HepG2 (cell line): ENCODE results near the gene RTEL1. TPM values are rescaled to one million over a fixed set of nuclear protein-coding genes. Genes with fewer than 3 reads are reported as not detected.

Experiments
- CEBPG ChIP-seq: IDR thresholded peaks from 2 replicates; pipeline ENCODE4 v1.6.1; 2016
- DPF2 ChIP-seq: sonication (generic); formaldehyde crosslinking; IDR thresholded peaks from 2 replicates; pipeline ENCODE4 v1.4.0; 2020; ENCODE audit warnings: mild to moderate bottlenecking, low read depth, missing genetic modification reagents, borderline replicate concordance
- ERF ChIP-seq: IDR thresholded peaks from 2 replicates; pipeline ENCODE4 v1.6.1; 2018; ENCODE audit warnings: missing biosample characterization, missing genetic modification reagents
- FIP1L1 ChIP-seq: fragments of 200-400 bp; formaldehyde crosslinking; IDR thresholded peaks from 2 replicates; pipeline ENCODE4 v1.6.1; 2018; ENCODE audit warnings: low read depth, mild to moderate bottlenecking, low read length, moderate library complexity, borderline replicate concordance; ENCODE audit not compliant: insufficient read depth
- HMGXB4 ChIP-seq, 2 experiments: sonication (generic) in 1 of 2; formaldehyde crosslinking in 1 of 2; IDR thresholded peaks; 2 replicates each; pipeline versions ENCODE4 v1.4.0 to v1.6.1; 2018 to 2020; ENCODE audit warnings: missing genetic modification reagents in 2 of 2, borderline replicate concordance in 1 of 2, low read depth in 1 of 2, mild to moderate bottlenecking in 1 of 2, missing biosample characterization in 1 of 2
- KAT8 ChIP-seq: IDR thresholded peaks from 2 replicates; pipeline ENCODE4 v1.6.1; 2016; ENCODE audit warnings: missing genetic modification reagents, missing compliant biosample characterization
- MAFF ChIP-seq: IDR thresholded peaks from 2 replicates; pipeline ENCODE4 v1.6.1; 2011; ENCODE audit warnings: low read depth, low read length, improper control_type of control experiment
- NCOR1 ChIP-seq: fragments of 200-600 bp; sonication (generic); IDR thresholded peaks from 2 replicates; pipeline ENCODE4 v1.7.0; 2017; ENCODE audit warnings: antibody characterized with exemption, low read length, borderline replicate concordance
- NR2F2 ChIP-seq: IDR thresholded peaks from 2 replicates; pipeline ENCODE4 v1.6.1; 2012; ENCODE audit warnings: low read depth, inconsistent platforms, borderline replicate concordance
- PAX8 ChIP-seq: sonication (generic); formaldehyde crosslinking; IDR thresholded peaks from 2 replicates; pipeline ENCODE4 v1.8.0; 2022; ENCODE audit warnings: mild to moderate bottlenecking, missing genetic modification reagents, borderline replicate concordance
- RAD51 ChIP-seq: fragments of 450-650 bp; IDR thresholded peaks from 2 replicates; pipeline ENCODE4 v1.6.1; 2016; ENCODE audit warnings: borderline replicate concordance
- REL ChIP-seq: sonication (generic); formaldehyde crosslinking; conservative IDR thresholded peaks from 2 replicates; pipeline ENCODE4 v1.8.0; 2022; ENCODE audit warnings: mild to moderate bottlenecking, missing genetic modification reagents, moderate library complexity
- SALL1 ChIP-seq: sonication (generic); formaldehyde crosslinking; IDR thresholded peaks from 2 replicates; pipeline ENCODE4 v1.8.0; 2022; ENCODE audit warnings: mild to moderate bottlenecking, missing genetic modification reagents
- SRY ChIP-seq: sonication (generic); formaldehyde crosslinking; IDR thresholded peaks from 2 replicates; pipeline ENCODE4 v1.8.0; 2022; ENCODE audit warnings: mild to moderate bottlenecking, missing genetic modification reagents
- SSRP1 ChIP-seq: IDR thresholded peaks from 2 replicates; pipeline ENCODE4 v1.6.1; 2016; ENCODE audit warnings: control low read depth
- TARDBP ChIP-seq: sonication (generic); formaldehyde crosslinking; IDR thresholded peaks from 2 replicates; pipeline ENCODE4 v1.8.0; 2022; ENCODE audit warnings: mild to moderate bottlenecking, missing genetic modification reagents
- TBP ChIP-seq: sonication (generic); formaldehyde crosslinking; IDR thresholded peaks from 2 replicates; pipeline ENCODE4 v1.5.0; 2020; ENCODE audit warnings: missing genetic modification reagents
- ZNF121 ChIP-seq: sonication (generic); formaldehyde crosslinking; IDR thresholded peaks from 2 replicates; pipeline ENCODE4 v1.5.0; 2020; ENCODE audit warnings: mild to moderate bottlenecking, missing genetic modification reagents
- ZNF605 ChIP-seq: sonication (generic); formaldehyde crosslinking; IDR thresholded peaks from 2 replicates; pipeline ENCODE4 v1.8.0; 2022; ENCODE audit warnings: mild to moderate bottlenecking, missing genetic modification reagents
- ZNF790 ChIP-seq: sonication (generic); formaldehyde crosslinking; IDR thresholded peaks from 2 replicates; pipeline ENCODE4 v1.8.0; 2022; ENCODE audit warnings: missing genetic modification reagents, mild to moderate bottlenecking, borderline replicate concordance
- ZNF839 ChIP-seq: sonication (generic); formaldehyde crosslinking; IDR thresholded peaks from 2 replicates; pipeline ENCODE4 v1.4.0; 2020; ENCODE audit warnings: missing genetic modification reagents, mild to moderate bottlenecking, borderline replicate concordance
- polyA plus RNA-seq, 8 experiments: library from polyadenylated mRNA; depleted of rRNA in 3 of 8; stranded (reverse) in 7 of 8; unstranded in 1 of 8; fragments of >200 nt; fragmentation: Illumina TruSeq in 4 of 8; extraction: Trizol in 4 of 8; gene quantifications; 2 replicates each; pipeline versions ENCODE4 v1.2.1 to v1.2.3, GENCODE V29; 2011 to 2016; ENCODE audit warnings: low read depth in 4 of 8, missing spikeins in 1 of 8, mixed read lengths in 1 of 8; ENCODE audit not compliant: insufficient read depth in 1 of 8
- total RNA-seq, 5 experiments: library from RNA; depleted of rRNA; stranded (reverse); fragments of >200 nt; fragmentation: Illumina TruSeq; extraction: Trizol; gene quantifications; 2 replicates each; pipeline ENCODE4 v1.2.3, GENCODE V29; 2016; ENCODE audit warnings: low read depth in 1 of 5
- TF ChIP-seq, protein P1 (sequence below): IDR thresholded peaks from 2 replicates; pipeline ENCODE4 v1.6.1; 2016; ENCODE audit warnings: control low read depth
- TF ChIP-seq, protein P2 (sequence below): sonication (generic); formaldehyde crosslinking; IDR thresholded peaks from 2 replicates; pipeline ENCODE4 v1.9.0; 2021; ENCODE audit warnings: missing genetic modification reagents, borderline replicate concordance
- TF ChIP-seq, protein P3 (sequence below): sonication (generic); formaldehyde crosslinking; IDR thresholded peaks from 2 replicates; pipeline ENCODE4 v1.5.0; 2020; ENCODE audit warnings: missing genetic modification reagents

The RTEL1 gene
- total and polyA plus RNA-seq, 2 of the 13 experiments (the other 11 are each of a cell fraction or from before 2014, with no cell fraction given): 21.8 to 36.4 TPM

DNA sequence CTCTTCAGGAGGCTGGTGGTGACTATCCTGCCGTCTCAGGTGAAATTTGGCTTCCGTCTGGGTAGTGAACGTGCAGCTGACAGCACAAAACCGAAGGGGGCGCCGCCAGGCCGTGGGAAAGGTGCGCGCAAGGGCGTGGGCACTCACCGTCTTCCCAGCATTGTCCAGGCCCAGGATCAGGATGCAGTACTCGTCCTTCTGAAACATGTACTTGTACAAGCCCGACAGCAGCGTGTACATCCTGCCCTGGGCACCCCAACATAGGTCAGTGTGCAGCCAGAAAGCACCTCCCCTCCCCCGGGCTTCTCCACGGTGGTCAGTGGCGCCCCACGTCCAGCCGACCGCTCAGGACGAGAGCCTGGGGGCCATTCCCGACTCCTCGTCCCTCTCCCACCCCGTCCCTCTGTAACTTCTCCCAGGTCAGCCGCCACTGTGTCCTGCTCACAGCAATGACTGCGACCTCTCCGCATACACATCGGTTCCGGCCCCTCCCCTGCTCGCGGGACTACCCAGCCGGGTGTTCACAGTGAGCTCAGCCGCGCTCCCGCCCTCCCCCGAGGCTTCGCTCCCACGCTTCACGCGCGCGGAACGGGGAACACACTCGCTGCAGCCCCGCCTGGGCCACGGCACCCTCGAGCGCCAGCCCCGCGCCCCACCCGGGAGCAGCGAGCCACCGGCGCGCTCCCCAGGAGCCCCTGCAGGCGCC, 48.9 kb downstream of the RTEL1 start (continued):
- TF ChIP-seq, protein P1, sequence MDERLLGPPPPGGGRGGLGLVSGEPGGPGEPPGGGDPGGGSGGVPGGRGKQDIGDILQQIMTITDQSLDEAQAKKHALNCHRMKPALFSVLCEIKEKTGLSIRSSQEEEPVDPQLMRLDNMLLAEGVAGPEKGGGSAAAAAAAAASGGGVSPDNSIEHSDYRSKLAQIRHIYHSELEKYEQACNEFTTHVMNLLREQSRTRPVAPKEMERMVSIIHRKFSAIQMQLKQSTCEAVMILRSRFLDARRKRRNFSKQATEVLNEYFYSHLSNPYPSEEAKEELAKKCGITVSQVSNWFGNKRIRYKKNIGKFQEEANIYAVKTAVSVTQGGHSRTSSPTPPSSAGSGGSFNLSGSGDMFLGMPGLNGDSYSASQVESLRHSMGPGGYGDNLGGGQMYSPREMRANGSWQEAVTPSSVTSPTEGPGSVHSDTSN (CRISPR knock-in tag): peak; percentile 40; the same call in 1 of the 2 replicates
- TF ChIP-seq TARDBP: no peak; the same call in 1 of the 2 replicates
- no peak for TF ChIP-seq TBP (CRISPR knock-in tag)
- no peak for TF ChIP-seq ZNF121 (CRISPR knock-in tag)
- peak; percentile 74 for TF ChIP-seq SALL1
- TF ChIP-seq SRY: peak; percentile 9; the same call in 1 of the 2 replicates
- TF ChIP-seq HMGXB4 (CRISPR knock-in tag; IDR thresholded peaks at IDR 0.05; ENCODE audit: borderline replicate concordance in 1 of 2, low read depth in 1 of 2): peak; percentile 97
- peak; percentile 64 for TF ChIP-seq ZNF790 (CRISPR knock-in tag)
- peak; percentile 42; the same call in 1 of the 2 replicates for TF ChIP-seq DPF2 (CRISPR knock-in tag)
- peak; percentile 50; the same call in 1 of the 2 replicates for TF ChIP-seq KAT8
- TF ChIP-seq NCOR1: peak; percentile 0; the same call in 1 of the 2 replicates
- peak; percentile 65; the same call in 1 of the 2 replicates for TF ChIP-seq PAX8 (CRISPR knock-in tag)
- TF ChIP-seq, protein P2, sequence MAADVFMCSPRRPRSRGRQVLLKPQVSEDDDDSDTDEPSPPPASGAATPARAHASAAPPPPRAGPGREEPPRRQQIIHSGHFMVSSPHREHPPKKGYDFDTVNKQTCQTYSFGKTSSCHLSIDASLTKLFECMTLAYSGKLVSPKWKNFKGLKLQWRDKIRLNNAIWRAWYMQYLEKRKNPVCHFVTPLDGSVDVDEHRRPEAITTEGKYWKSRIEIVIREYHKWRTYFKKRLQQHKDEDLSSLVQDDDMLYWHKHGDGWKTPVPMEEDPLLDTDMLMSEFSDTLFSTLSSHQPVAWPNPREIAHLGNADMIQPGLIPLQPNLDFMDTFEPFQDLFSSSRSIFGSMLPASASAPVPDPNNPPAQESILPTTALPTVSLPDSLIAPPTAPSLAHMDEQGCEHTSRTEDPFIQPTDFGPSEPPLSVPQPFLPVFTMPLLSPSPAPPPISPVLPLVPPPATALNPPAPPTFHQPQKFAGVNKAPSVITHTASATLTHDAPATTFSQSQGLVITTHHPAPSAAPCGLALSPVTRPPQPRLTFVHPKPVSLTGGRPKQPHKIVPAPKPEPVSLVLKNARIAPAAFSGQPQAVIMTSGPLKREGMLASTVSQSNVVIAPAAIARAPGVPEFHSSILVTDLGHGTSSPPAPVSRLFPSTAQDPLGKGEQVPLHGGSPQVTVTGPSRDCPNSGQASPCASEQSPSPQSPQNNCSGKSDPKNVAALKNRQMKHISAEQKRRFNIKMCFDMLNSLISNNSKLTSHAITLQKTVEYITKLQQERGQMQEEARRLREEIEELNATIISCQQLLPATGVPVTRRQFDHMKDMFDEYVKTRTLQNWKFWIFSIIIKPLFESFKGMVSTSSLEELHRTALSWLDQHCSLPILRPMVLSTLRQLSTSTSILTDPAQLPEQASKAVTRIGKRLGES: no peak
- TF ChIP-seq NR2F2: no peak
- TF ChIP-seq RAD51: no peak
- TF ChIP-seq MAFF: peak; percentile 51
- no peak for TF ChIP-seq REL (CRISPR knock-in tag)
- TF ChIP-seq FIP1L1: no peak
- TF ChIP-seq ZNF605 (CRISPR knock-in tag): peak; percentile 21; the same call in 1 of the 2 replicates
- peak; percentile 64; the same call in 1 of the 2 replicates for TF ChIP-seq ZNF839 (CRISPR knock-in tag)
- TF ChIP-seq ERF (CRISPR knock-in tag): peak; percentile 85
- TF ChIP-seq, protein P3, sequence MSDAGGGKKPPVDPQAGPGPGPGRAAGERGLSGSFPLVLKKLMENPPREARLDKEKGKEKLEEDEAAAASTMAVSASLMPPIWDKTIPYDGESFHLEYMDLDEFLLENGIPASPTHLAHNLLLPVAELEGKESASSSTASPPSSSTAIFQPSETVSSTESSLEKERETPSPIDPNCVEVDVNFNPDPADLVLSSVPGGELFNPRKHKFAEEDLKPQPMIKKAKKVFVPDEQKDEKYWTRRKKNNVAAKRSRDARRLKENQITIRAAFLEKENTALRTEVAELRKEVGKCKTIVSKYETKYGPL (CRISPR knock-in tag): no peak
- TF ChIP-seq SSRP1: peak; percentile 91; the same call in 1 of the 2 replicates
- TF ChIP-seq CEBPG (CRISPR knock-in tag): peak; percentile 11; the same call in 1 of the 2 replicates
